Neural cell (in vitro differentiated cells): Measurements from ENCODE around the gene CREB3L2.

Source experiments
- MXI1 ChIP-seq: fragments of 450-650 bp; conservative IDR thresholded peaks from 2 replicates; pipeline ENCODE4 v1.6.1; 2014; ENCODE audit warnings: antibody characterized with exemption, mild to moderate bottlenecking; ENCODE audit not compliant: poor library complexity, severe bottlenecking
- POLR2AphosphoS5 ChIP-seq: IDR thresholded peaks from 2 replicates; pipeline ENCODE4 v1.6.1; 2012
- SMC3 ChIP-seq: fragments of 450-650 bp; conservative IDR thresholded peaks from 2 replicates; pipeline ENCODE4 v1.6.1; 2014; ENCODE audit warnings: antibody characterized with exemption, mild to moderate bottlenecking, moderate library complexity; ENCODE audit not compliant: poor library complexity
- TAF1 ChIP-seq: IDR thresholded peaks from 2 replicates; pipeline ENCODE4 v1.6.1; 2012; ENCODE audit warnings: low read depth
- TF ChIP-seq, protein P1 (sequence below): fragments of 450-650 bp; IDR thresholded peaks from 2 replicates; pipeline ENCODE4 v1.5.1; 2014; ENCODE audit warnings: antibody characterized with exemption, mild to moderate bottlenecking, moderate library complexity; ENCODE audit not compliant: poor library complexity, severe bottlenecking
- TF ChIP-seq, protein P2 (sequence below): IDR thresholded peaks from 2 replicates; pipeline ENCODE4 v1.6.1; 2012; ENCODE audit warnings: borderline replicate concordance

DNA sequence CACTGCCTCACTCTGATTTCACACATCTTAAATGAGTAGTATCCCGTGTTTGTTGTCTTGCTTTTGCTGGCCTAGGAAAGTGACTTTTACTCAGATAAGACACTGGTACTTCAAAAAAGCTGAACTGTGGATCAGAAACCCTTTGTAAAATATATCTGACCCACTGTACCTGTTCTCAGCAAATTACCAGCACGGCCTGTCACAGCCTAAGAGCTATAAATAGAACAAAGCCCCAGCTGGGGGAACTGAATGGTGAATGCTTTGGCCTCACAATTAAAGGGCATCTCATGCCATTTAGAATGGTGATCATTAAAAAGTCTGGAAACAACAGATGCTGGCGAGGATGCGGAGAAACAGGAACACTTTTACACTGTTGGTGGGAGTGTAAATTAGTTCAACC, 76.1 kb downstream of the CREB3L2 start:
- TF ChIP-seq POLR2AphosphoS5 (no peak), MXI1 (no peak), TAF1 (no peak), SMC3 (no peak)
- TF ChIP-seq, protein P1, sequence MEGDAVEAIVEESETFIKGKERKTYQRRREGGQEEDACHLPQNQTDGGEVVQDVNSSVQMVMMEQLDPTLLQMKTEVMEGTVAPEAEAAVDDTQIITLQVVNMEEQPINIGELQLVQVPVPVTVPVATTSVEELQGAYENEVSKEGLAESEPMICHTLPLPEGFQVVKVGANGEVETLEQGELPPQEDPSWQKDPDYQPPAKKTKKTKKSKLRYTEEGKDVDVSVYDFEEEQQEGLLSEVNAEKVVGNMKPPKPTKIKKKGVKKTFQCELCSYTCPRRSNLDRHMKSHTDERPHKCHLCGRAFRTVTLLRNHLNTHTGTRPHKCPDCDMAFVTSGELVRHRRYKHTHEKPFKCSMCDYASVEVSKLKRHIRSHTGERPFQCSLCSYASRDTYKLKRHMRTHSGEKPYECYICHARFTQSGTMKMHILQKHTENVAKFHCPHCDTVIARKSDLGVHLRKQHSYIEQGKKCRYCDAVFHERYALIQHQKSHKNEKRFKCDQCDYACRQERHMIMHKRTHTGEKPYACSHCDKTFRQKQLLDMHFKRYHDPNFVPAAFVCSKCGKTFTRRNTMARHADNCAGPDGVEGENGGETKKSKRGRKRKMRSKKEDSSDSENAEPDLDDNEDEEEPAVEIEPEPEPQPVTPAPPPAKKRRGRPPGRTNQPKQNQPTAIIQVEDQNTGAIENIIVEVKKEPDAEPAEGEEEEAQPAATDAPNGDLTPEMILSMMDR, result no peak
- TF ChIP-seq, protein P2, sequence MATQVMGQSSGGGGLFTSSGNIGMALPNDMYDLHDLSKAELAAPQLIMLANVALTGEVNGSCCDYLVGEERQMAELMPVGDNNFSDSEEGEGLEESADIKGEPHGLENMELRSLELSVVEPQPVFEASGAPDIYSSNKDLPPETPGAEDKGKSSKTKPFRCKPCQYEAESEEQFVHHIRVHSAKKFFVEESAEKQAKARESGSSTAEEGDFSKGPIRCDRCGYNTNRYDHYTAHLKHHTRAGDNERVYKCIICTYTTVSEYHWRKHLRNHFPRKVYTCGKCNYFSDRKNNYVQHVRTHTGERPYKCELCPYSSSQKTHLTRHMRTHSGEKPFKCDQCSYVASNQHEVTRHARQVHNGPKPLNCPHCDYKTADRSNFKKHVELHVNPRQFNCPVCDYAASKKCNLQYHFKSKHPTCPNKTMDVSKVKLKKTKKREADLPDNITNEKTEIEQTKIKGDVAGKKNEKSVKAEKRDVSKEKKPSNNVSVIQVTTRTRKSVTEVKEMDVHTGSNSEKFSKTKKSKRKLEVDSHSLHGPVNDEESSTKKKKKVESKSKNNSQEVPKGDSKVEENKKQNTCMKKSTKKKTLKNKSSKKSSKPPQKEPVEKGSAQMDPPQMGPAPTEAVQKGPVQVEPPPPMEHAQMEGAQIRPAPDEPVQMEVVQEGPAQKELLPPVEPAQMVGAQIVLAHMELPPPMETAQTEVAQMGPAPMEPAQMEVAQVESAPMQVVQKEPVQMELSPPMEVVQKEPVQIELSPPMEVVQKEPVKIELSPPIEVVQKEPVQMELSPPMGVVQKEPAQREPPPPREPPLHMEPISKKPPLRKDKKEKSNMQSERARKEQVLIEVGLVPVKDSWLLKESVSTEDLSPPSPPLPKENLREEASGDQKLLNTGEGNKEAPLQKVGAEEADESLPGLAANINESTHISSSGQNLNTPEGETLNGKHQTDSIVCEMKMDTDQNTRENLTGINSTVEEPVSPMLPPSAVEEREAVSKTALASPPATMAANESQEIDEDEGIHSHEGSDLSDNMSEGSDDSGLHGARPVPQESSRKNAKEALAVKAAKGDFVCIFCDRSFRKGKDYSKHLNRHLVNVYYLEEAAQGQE, result no peak
